GM12865 (cell line): ENCODE measurements around the gene ZNF646.

Experiments used
- DNase-seq: peaks from one replicate; pipeline ENCODE4 v3.0.0; 2010; ENCODE audit warnings: low read depth
- H3K4me3 ChIP-seq: 2 replicates; pipeline ENCODE4 v1.5.1; 2011; ENCODE audit warnings: mild to moderate bottlenecking, low read depth, low read length, control low read depth
- CTCF ChIP-seq: IDR thresholded peaks from 2 replicates; pipeline ENCODE4 v1.5.1; 2011; ENCODE audit warnings: low read length, control low read depth, low read depth, inconsistent platforms; ENCODE audit not compliant: insufficient read depth; ENCODE audit errors: missing control alignments

ZNF646 gene

GRCh38 chr16:31080756-31081419 lies 6.7 kb downstream of the ZNF646 start:
- H3K4me3 ChIP-seq: no peak overlapping the region
- DNase-seq: no peak
- TF ChIP-seq CTCF: no peak

GRCh38 chr16:31081428-31082351 lies 7.5 kb downstream of the ZNF646 start:
- no peak overlapping the region for H3K4me3 ChIP-seq
- DNase-seq: no peak
- TF ChIP-seq CTCF: no peak

GRCh38 chr16:31082368-31083045 lies 8.3 kb downstream of the ZNF646 start:
- no peak for DNase-seq
- no peak overlapping the region for H3K4me3 ChIP-seq
- no peak for TF ChIP-seq CTCF

GRCh38 chr16:31083081-31083480 lies 8.9 kb downstream of the ZNF646 start:
- TF ChIP-seq CTCF: no peak
- DNase-seq: no peak
- H3K4me3 ChIP-seq: no peak overlapping the region

GRCh38 chr16:31083556-31083955 lies 9.3 kb downstream of the ZNF646 start:
- no peak for TF ChIP-seq CTCF
- DNase-seq: no peak
- no peak overlapping the region for H3K4me3 ChIP-seq

GRCh38 chr16:31083981-31084380 lies 9.8 kb downstream of the ZNF646 start:
- no peak overlapping the region for H3K4me3 ChIP-seq
- no peak for TF ChIP-seq CTCF
- DNase-seq: no peak
